H1 (cell line): Measurements from ENCODE around the gene POLE. TPM values are rescaled to one million over a fixed set of nuclear protein-coding genes. Genes with fewer than 3 reads are reported as not detected.

Experiments used
- CTCF ChIA-PET: fragments of 300-600 bp; sonication (Branson Sonifier 250); formaldehyde crosslinking; loops from one replicate; lab custom pipeline; 2021; ENCODE audit not compliant: partially characterized antibody; lab: Charles Lee
- POLR2A ChIA-PET: fragments of 300-600 bp; sonication (Branson Sonifier 250); formaldehyde crosslinking; loops from one replicate; lab custom pipeline; 2021; ENCODE audit warnings: inconsistent platforms; ENCODE audit not compliant: partially characterized antibody; lab: Charles Lee
- DNase-seq, 2 experiments: peaks; one replicate each; pipeline versions ENCODE4 v3.0.0 to v3.0.0-alpha.2; 2010 to 2022; ENCODE audit warnings: low spot score in 2 of 2, low read depth in 1 of 2, mixed read lengths in 1 of 2
- FAIRE-seq: peaks from 2 replicates; lab custom pipeline; 2011; peaks lifted over from hg19 to GRCh38; lab: Jason Lieb, UNC
- H2AFZ ChIP-seq: 2 replicates; pipeline ENCODE4 v1.8.1; 2012; ENCODE audit warnings: low read length, inconsistent platforms
- H2AK5ac ChIP-seq: 2 replicates; pipeline ENCODE4 v1.6.1; 2013; ENCODE audit warnings: low read depth, low read length
- H2BK120ac ChIP-seq: replicated peaks from 2 replicates; pipeline ENCODE3; 2013; ENCODE audit warnings: low read depth, low read length, inconsistent platforms
- H2BK12ac ChIP-seq: 2 replicates; pipeline ENCODE4 v1.6.1; 2013; ENCODE audit warnings: low read depth, low read length
- H2BK15ac ChIP-seq: 2 replicates; pipeline ENCODE4 v1.6.1; 2013; ENCODE audit warnings: low read length
- H2BK20ac ChIP-seq: 2 replicates; pipeline ENCODE4 v1.6.1; 2013; ENCODE audit warnings: low read length
- H2BK5ac ChIP-seq: 2 replicates; pipeline ENCODE4 v1.6.1; 2013; ENCODE audit warnings: low read depth, low read length
- H3K14ac ChIP-seq: 2 replicates; pipeline ENCODE4 v1.6.1; 2013; ENCODE audit warnings: inconsistent platforms; ENCODE audit not compliant: insufficient read length
- H3K18ac ChIP-seq: 2 replicates; pipeline ENCODE4 v1.6.1; 2013; ENCODE audit warnings: low read length; ENCODE audit errors: extremely low read depth
- H3K23ac ChIP-seq: 2 replicates; pipeline ENCODE4 v1.6.1; 2013; ENCODE audit warnings: inconsistent platforms; ENCODE audit not compliant: insufficient read length
- H3K23me2 ChIP-seq: 2 replicates; pipeline ENCODE4 v1.6.1; 2013; ENCODE audit warnings: low read depth, low read length
- H3K27ac ChIP-seq: 2 replicates; pipeline ENCODE4 v1.6.1; 2011; ENCODE audit warnings: low read depth, low read length, inconsistent platforms
- H3K27me3 ChIP-seq, 4 experiments: replicated peaks in 1 of 4; 1 replicate in 1 of 4; 2 replicates in 3 of 4; pipeline versions ENCODE4 v1.6.1 to v1.8.1; 2011 to 2013; ENCODE audit warnings: low read length in 3 of 4, mild to moderate bottlenecking in 3 of 4, inconsistent platforms in 2 of 4, mixed read lengths in 2 of 4, moderate library complexity in 1 of 4; ENCODE audit not compliant: control insufficient read depth in 3 of 4, insufficient read depth in 3 of 4; ENCODE audit errors: extremely low read depth in 1 of 4
- H3K36me3 ChIP-seq, 4 experiments: 2 replicates each; pipeline versions ENCODE4 v1.6.1 to v1.8.1; 2011 to 2013; ENCODE audit warnings: mild to moderate bottlenecking in 4 of 4, low read length in 3 of 4, moderate library complexity in 2 of 4, control low read depth in 1 of 4, inconsistent platforms in 1 of 4; ENCODE audit not compliant: insufficient read depth in 4 of 4, control insufficient read depth in 2 of 4
- H3K4ac ChIP-seq: replicated peaks from 2 replicates; pipeline ENCODE3; 2013; ENCODE audit warnings: low read length, low read depth, mixed read lengths, inconsistent platforms; ENCODE audit not compliant: insufficient read length
- H3K4me1 ChIP-seq, 4 experiments: replicated peaks in 1 of 4; 1 replicate in 1 of 4; 2 replicates in 3 of 4; pipeline versions ENCODE4 v1.6.1 to v1.8.1; 2011 to 2013; ENCODE audit warnings: low read length in 3 of 4, inconsistent platforms in 2 of 4, mixed read lengths in 1 of 4; ENCODE audit not compliant: insufficient read depth in 4 of 4, control insufficient read depth in 3 of 4
- H3K4me2 ChIP-seq, 2 experiments: 2 replicates each; pipeline versions ENCODE4 v1.6.1 to v1.8.1; 2011 to 2013; ENCODE audit warnings: low read depth in 2 of 2, low read length in 2 of 2, control low read depth in 1 of 2, inconsistent platforms in 1 of 2, mild to moderate bottlenecking in 1 of 2; ENCODE audit not compliant: insufficient read depth in 1 of 2
- H3K4me3 ChIP-seq, 4 experiments: fragments of 200-600, 300-600 bp in 1 of 4; sonication (generic), shearing (Covaris generic), sonication (Bioruptor Twin) in 1 of 4; 2 replicates each; pipeline versions ENCODE4 v1.5.1 to v1.8.1; 2011 to 2016; ENCODE audit warnings: low read length in 4 of 4, low read depth in 3 of 4, control low read depth in 2 of 4, inconsistent platforms in 2 of 4, mild to moderate bottlenecking in 2 of 4, mixed read lengths in 1 of 4, moderate library complexity in 1 of 4; ENCODE audit not compliant: insufficient read depth in 2 of 4; ENCODE audit errors: extremely low read depth in 1 of 4
- H3K56ac ChIP-seq: replicated peaks from 2 replicates; pipeline ENCODE3; 2013; ENCODE audit warnings: low read depth, mild to moderate bottlenecking, mixed read lengths, low read length, inconsistent platforms; ENCODE audit not compliant: insufficient read length
- H3K79me1 ChIP-seq: 2 replicates; pipeline ENCODE4 v1.6.1; 2013; ENCODE audit warnings: low read depth, low read length, control low read depth
- H3K79me2 ChIP-seq, 2 experiments: 2 replicates each; pipeline versions ENCODE4 v1.6.1 to v1.8.1; 2012 to 2013; ENCODE audit warnings: low read length in 2 of 2, mild to moderate bottlenecking in 2 of 2, inconsistent platforms in 1 of 2; ENCODE audit not compliant: insufficient read depth in 2 of 2, control insufficient read depth in 1 of 2
- H3K9ac ChIP-seq, 4 experiments: replicated peaks in 1 of 4; 1 replicate in 1 of 4; 2 replicates in 3 of 4; pipeline versions ENCODE4 v1.6.1 to v1.8.1; 2011 to 2013; ENCODE audit warnings: low read depth in 3 of 4, low read length in 3 of 4, control low read depth in 2 of 4, mild to moderate bottlenecking in 2 of 4, moderate library complexity in 2 of 4, inconsistent platforms in 1 of 4; ENCODE audit errors: extremely low read depth in 1 of 4
- H3K9me3 ChIP-seq, 2 experiments: 2 replicates each; pipeline versions ENCODE4 v1.6.1 to v1.8.1; 2012 to 2013; ENCODE audit warnings: mild to moderate bottlenecking in 2 of 2, moderate library complexity in 2 of 2, control low read depth in 1 of 2, inconsistent platforms in 1 of 2, low read depth in 1 of 2, low read length in 1 of 2, mixed read lengths in 1 of 2; ENCODE audit not compliant: insufficient read depth in 2 of 2
- H4K20me1 ChIP-seq, 2 experiments: replicated peaks in 1 of 2; 2 replicates each; pipeline versions ENCODE3 to v1.8.1; 2011 to 2013; ENCODE audit warnings: inconsistent platforms in 2 of 2, low read length in 2 of 2, mild to moderate bottlenecking in 1 of 2; ENCODE audit not compliant: insufficient read depth in 2 of 2, control insufficient read depth in 1 of 2
- H4K5ac ChIP-seq: 2 replicates; pipeline ENCODE4 v1.6.1; 2013; ENCODE audit warnings: low read length, low read depth, mixed read lengths, inconsistent platforms; ENCODE audit not compliant: insufficient read length
- H4K8ac ChIP-seq: 2 replicates; pipeline ENCODE4 v1.8.0; 2013; ENCODE audit warnings: mild to moderate bottlenecking, moderate library complexity, low read length, inconsistent platforms; ENCODE audit not compliant: insufficient read depth; ENCODE audit errors: extremely low read depth
- H4K91ac ChIP-seq: replicated peaks from 2 replicates; pipeline ENCODE3; 2013; ENCODE audit warnings: low read length, mixed read lengths, inconsistent platforms; ENCODE audit not compliant: insufficient read length
- BACH1 ChIP-seq: IDR thresholded peaks from 2 replicates; pipeline ENCODE4 v1.6.1; 2012; ENCODE audit warnings: low read length, improper control_type of control experiment
- CBX5 ChIP-seq: fragments of 300-800, 300-1000 bp; sonication (generic); IDR thresholded peaks from 2 replicates; pipeline ENCODE4 v1.7.1; 2016; ENCODE audit warnings: antibody characterized with exemption, low read length, low read depth
- CEBPB ChIP-seq: IDR thresholded peaks from 2 replicates; pipeline ENCODE4 v1.6.1; 2012; ENCODE audit warnings: low read depth, low read length
- CTCF ChIP-seq, 3 experiments: IDR thresholded peaks; 1 replicate in 2 of 3; 2 replicates in 1 of 3; pipeline versions ENCODE4 v1.5.1 to v1.6.1; 2011; ENCODE audit warnings: low read length in 3 of 3, mild to moderate bottlenecking in 3 of 3, inconsistent platforms in 2 of 3, low read depth in 1 of 3, moderate library complexity in 1 of 3; ENCODE audit not compliant: insufficient read depth in 1 of 3; ENCODE audit errors: control extremely low read depth in 1 of 3
- FOSL1 ChIP-seq: IDR thresholded peaks from 2 replicates; pipeline ENCODE4 v1.6.1; 2011; ENCODE audit warnings: mild to moderate bottlenecking, low read depth, low read length, moderate library complexity; ENCODE audit not compliant: insufficient read depth
- GABPA ChIP-seq: IDR thresholded peaks from 2 replicates; pipeline ENCODE4 v1.6.1; 2011; ENCODE audit warnings: mild to moderate bottlenecking, low read length, moderate library complexity, borderline replicate concordance; ENCODE audit not compliant: insufficient read depth
- GTF2F1 ChIP-seq: IDR thresholded peaks from 2 replicates; pipeline ENCODE4 v1.6.1; 2012; ENCODE audit warnings: low read depth, low read length, improper control_type of control experiment, borderline replicate concordance
- MAFK ChIP-seq: IDR thresholded peaks from 2 replicates; pipeline ENCODE4 v1.6.1; 2012; ENCODE audit warnings: low read depth, mild to moderate bottlenecking, improper control_type of control experiment, low read length
- RNF2 ChIP-seq: fragments of 200-900, 300-1000 bp; sonication (generic); IDR thresholded peaks from 2 replicates; pipeline ENCODE4 v1.7.1; 2016; ENCODE audit warnings: borderline replicate concordance, low read depth, mild to moderate bottlenecking, antibody characterized with exemption, low read length; ENCODE audit not compliant: poor library complexity, severe bottlenecking; ENCODE audit errors: missing control alignments
- SIRT6 ChIP-seq: IDR thresholded peaks from one replicate; pipeline ENCODE4 v1.7.1; 2012; ENCODE audit warnings: low read length, inconsistent platforms
- SP2 ChIP-seq: IDR thresholded peaks from 2 replicates; pipeline ENCODE4 v1.6.1; 2012; ENCODE audit warnings: mild to moderate bottlenecking, low read length, inconsistent platforms
- SP4 ChIP-seq: IDR thresholded peaks from 2 replicates; pipeline ENCODE4 v1.6.1; 2012; ENCODE audit warnings: low read length, inconsistent platforms
- WGBS, 2 experiments: shearing (Covaris generic) in 1 of 2; methylation state at CpG; one replicate each; pipeline versions ENCODE4 v1.1.6 to v1.1.7; 2013 to 2015; ENCODE audit warnings: low lambda C conversion rate in 2 of 2, mixed read lengths in 2 of 2, inconsistent platforms in 1 of 2, low coverage in 1 of 2, missing lambda C conversion rate in 1 of 2; ENCODE audit not compliant: insufficient replicate concordance in 2 of 2, insufficient coverage in 1 of 2, insufficient read length in 1 of 2; ENCODE audit errors: extremely low coverage in 1 of 2, missing lambda C conversion rate in 1 of 2; 5-methylcytosine and 5-hydroxymethylcytosine counted together
- polyA plus RNA-seq, 7 experiments: library from polyadenylated mRNA; depleted of rRNA in 3 of 7; stranded (reverse) in 5 of 7; unstranded in 2 of 7; fragments of >200 nt in 5 of 7; fragments of 200-250 nt in 2 of 7; gene quantifications; 1 replicate in 5 of 7; 2 replicates in 1 of 7; 4 replicates in 1 of 7; pipeline versions ENCODE4 v1.2.1 to v1.2.3, GENCODE V29; 2011 to 2013; ENCODE audit warnings: missing spikeins in 2 of 7, mixed read lengths in 2 of 7
- total RNA-seq: library from RNA; stranded (reverse); fragmentation: NEBNext Ultra II Directional; extraction: Animal tissue kit (Norgen Biotek cat#: 25700); gene quantifications from 2 replicates; pipeline ENCODE4 v1.2.1, GENCODE V29; 2021

POLE gene
- total and polyA plus RNA-seq, 2 of the 8 experiments (the other 6 are each of a cell fraction or from before 2014, with no cell fraction given) = 59.7 to 115 TPM

GRCh38 chr12:132646850-132647249, 40.3 kb downstream of the POLE start:
- FAIRE-seq (no peak), DNase-seq (no peak)
- Histone ChIP-seq H3K4me3 (no peak overlapping the region), H3K18ac (no peak overlapping the region), H2BK20ac (no peak overlapping the region), H3K4ac (no peak overlapping the region), H3K9me3 (no peaks in the 10 kb centered on the region), H4K8ac (no peak overlapping the region), H4K20me1 (peaks cover 0 to 14% of the 10 kb centered on the region in 2 experiments), H3K27ac (no peak overlapping the region), H4K5ac (no peak overlapping the region), H2BK15ac (no peak overlapping the region), H3K23me2 (no peaks in the 10 kb centered on the region), H2BK5ac (no peak overlapping the region), H2AFZ (no peak overlapping the region), H3K4me1 (no peaks in the 10 kb centered on the region), H2BK12ac (no peak overlapping the region), H3K4me2 (no peak overlapping the region), H3K27me3 (no peaks in the 10 kb centered on the region), H3K56ac (no peak overlapping the region), H3K14ac (no peak overlapping the region), H3K23ac (no peak overlapping the region), H3K79me1 (no peaks in the 10 kb centered on the region), H3K36me3 (peaks cover 34 to 65% (median 59%) of the 10 kb centered on the region in 4 experiments), H3K79me2 (no peaks in the 10 kb centered on the region), H4K91ac (no peak overlapping the region), H2BK120ac (no peak overlapping the region), H2AK5ac (no peak overlapping the region), H3K9ac (no peak overlapping the region)
- 89% methylated on average over 7 of the region's 7 CpGs; no CpG with 5 or more reads in 1 of the 2 experiments for WGBS, 2 experiments
- ChIA-PET POLR2A (interaction anchor here (1.0 kb wide), 1 partner anchor 14 kb away, joined by 3 read pairs; no protein-coding TSS in a partner anchor), CTCF (interaction anchor here (8.0 kb wide), 1 partner anchor 11 kb away, joined by 61 read pairs; no protein-coding TSS in a partner anchor)
- no peak for TF ChIP-seq MAFK
- no peak for TF ChIP-seq SP4
- TF ChIP-seq RNF2 = no peak
- TF ChIP-seq BACH1 = no peak
- TF ChIP-seq SIRT6 = no peak
- no peak for TF ChIP-seq GTF2F1
- TF ChIP-seq SP2 = no peak
- TF ChIP-seq CTCF (IDR thresholded peaks at IDR 0.05; ENCODE audit: control extremely low read depth in 1 of 3, insufficient read depth in 1 of 3, low read depth in 1 of 3, low read length in 3 of 3) = no peak
- TF ChIP-seq GABPA = no peak
- no peak for TF ChIP-seq CBX5
- no peak for TF ChIP-seq CEBPB
- TF ChIP-seq FOSL1 = no peak
